ENCODE results near the gene TASP1.

Gene TASP1

DNA sequence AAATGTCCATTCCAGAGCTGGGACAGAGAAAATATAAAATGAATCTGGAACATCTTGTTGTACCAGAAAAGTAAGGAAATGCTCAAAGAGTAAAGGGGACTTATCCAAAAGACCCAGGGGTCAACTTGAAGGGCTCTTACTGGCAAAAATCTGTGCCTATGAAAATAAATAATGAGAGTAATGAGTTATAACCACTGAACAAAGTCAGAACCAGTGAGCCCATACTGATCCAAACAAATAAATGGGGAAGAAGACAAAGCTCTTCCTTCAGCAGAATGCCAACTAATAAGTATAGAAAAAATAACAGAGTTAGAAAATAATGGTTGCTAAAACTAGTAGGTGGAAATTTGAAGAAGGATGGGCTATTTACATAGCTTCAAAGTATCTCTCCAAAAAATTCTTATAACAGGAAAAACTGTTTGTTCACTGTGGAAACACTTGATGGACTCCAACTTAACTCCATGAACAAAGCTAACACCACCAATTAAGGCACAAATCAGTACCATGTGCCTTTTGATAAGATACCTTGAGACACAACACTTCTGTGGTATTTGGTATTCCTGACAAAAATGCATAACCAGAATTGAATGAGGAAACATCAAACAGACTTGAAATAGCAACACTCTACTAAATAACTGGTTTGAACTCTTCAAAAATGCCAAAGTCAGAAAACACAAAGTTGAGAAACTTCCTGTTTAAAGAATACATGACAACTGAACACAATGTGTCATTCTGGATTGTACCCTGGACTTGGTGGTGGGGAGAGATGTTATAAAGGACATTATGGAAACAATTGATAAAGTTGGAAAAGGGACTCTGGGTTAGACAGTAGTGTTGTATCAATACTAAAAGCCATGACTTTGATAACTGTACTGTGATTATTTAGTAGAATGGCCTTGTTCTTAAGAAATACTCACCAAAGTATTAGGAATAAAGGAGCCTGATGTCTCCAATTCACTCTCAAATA lies 220.2 kb downstream of the TASP1 start:
- DNase-seq (ENCODE audit: insufficient read length, low spot score) (no peak), FAIRE-seq (no peak)
- TF ChIP-seq, protein P1, sequence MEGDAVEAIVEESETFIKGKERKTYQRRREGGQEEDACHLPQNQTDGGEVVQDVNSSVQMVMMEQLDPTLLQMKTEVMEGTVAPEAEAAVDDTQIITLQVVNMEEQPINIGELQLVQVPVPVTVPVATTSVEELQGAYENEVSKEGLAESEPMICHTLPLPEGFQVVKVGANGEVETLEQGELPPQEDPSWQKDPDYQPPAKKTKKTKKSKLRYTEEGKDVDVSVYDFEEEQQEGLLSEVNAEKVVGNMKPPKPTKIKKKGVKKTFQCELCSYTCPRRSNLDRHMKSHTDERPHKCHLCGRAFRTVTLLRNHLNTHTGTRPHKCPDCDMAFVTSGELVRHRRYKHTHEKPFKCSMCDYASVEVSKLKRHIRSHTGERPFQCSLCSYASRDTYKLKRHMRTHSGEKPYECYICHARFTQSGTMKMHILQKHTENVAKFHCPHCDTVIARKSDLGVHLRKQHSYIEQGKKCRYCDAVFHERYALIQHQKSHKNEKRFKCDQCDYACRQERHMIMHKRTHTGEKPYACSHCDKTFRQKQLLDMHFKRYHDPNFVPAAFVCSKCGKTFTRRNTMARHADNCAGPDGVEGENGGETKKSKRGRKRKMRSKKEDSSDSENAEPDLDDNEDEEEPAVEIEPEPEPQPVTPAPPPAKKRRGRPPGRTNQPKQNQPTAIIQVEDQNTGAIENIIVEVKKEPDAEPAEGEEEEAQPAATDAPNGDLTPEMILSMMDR (IDR thresholded peaks at IDR 0.05; ENCODE audit: insufficient read depth, missing control alignments): no peak

DNA sequence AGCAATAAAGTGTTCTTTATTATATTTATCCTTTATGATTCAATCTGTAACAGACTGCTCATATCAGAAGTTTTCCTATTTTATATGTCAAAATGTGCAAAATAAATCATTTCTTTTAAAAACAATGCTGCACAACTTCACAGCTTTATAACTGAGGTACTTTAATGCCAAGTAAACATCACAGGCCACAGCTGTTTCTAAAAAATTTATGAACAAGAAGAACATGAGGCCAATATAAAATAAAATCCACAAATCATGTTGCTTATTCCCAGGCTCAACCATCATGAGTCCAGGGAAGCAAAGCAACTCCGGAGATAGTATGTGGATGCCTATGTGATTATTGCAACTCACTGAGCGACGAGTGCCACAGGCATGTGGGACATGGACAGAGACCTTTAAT lies 222.2 kb downstream of the TASP1 start:
- TF ChIP-seq, protein P1 (IDR thresholded peaks at IDR 0.05; ENCODE audit: insufficient read depth, missing control alignments): no peak
- FAIRE-seq (no peak), DNase-seq (ENCODE audit: insufficient read length, low spot score) (no peak)

DNA sequence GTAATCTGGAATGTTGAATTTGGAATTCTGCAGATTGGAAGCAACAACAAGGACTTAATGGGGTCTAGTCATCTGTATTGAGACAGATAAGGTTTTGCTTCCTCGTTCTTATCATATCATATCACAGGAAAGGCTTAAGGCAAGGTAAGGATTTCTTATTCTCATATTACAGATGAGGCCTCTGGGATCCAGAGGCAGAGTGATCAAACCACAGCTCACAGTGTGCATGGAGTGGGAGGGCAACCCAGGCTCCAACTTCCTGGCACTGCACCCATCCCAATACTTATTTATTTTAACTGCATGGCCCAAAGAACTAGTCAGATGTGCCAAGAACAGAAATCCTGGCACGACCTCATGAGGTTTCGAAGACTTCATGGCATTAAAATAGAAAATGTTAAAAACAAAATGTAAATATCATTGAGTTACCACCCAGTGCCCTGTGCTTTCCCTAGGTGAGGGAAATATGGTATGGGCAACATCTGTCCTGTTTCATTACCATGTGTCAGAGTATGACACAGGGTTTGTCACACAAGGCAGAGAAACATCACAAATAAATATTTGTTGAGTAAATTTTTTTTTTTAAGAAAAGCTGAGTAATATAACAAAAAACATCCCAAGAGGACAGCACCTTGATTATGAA lies 225.8 kb downstream of the TASP1 start:
- no peak for DNase-seq (ENCODE audit: insufficient read length, low spot score)
- TF ChIP-seq, protein P1 (IDR thresholded peaks at IDR 0.05; ENCODE audit: insufficient read depth, missing control alignments): no peak
- no peak for FAIRE-seq

GRCh38 chr20:13404293-13404692 lies 234.4 kb downstream of the TASP1 start:
- TF ChIP-seq, protein P1 (IDR thresholded peaks at IDR 0.05; ENCODE audit: insufficient read depth, missing control alignments): no peak
- DNase-seq (ENCODE audit: insufficient read length, low spot score) (no peak), FAIRE-seq (no peak)

DNA sequence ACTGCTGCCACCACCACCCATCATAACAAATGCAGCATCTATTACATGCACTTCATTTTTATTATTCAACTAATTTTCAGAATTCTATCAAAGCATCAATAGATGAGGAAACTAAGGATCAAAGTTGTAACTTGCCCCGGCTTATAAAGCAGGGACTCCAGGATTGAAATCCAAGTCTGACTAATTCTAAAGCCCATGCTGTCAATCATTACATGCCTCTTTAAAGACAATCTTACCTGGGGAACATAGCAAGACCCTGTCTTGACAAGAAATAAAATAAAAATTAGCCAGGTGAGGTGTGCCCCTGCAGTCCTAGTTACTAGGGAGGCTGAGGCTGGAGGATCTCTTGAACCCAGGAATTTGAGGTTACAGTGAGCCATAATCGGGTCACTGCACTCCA lies 235.3 kb downstream of the TASP1 start:
- TF ChIP-seq, protein P1 (IDR thresholded peaks at IDR 0.05; ENCODE audit: insufficient read depth, missing control alignments): no peak
- DNase-seq (ENCODE audit: insufficient read length, low spot score) (no peak), FAIRE-seq (no peak)

DNA sequence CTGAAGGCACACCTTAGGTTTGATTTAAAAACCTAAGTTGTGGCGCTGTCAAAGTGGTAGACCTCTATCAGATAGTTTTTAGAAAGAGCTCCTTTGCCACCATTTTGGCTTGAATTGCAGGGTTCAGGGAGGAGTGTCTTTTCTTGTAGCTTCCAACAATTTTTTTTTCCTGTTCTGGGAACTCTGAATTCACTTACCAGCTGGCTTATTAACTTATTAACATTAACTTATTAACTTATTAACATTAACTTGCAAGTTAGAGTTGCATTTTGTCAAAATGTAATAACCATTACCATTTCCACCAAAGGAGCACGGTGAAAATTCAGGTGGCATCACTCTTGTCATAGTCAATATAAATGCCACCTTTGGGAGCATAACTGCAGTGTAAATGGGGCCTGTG lies 235.7 kb downstream of the TASP1 start:
- no peak for DNase-seq (ENCODE audit: insufficient read length, low spot score)
- TF ChIP-seq, protein P1 (IDR thresholded peaks at IDR 0.05; ENCODE audit: insufficient read depth, missing control alignments): no peak

More for the DNA sequence above, 235.7 kb downstream of the TASP1 start:
- no peak for FAIRE-seq

Measured in D721Med (cell line).